Stimulated activated naive CD8-positive, alpha-beta T cell treated with anti-CD3 and anti-CD28 coated beads, Interleukin-15, Interleukin-2, amounts not matched to agents 100 ng/mL and 50 ng/mL, for 24 hours (primary cell): Measurements from ENCODE around the gene USP12.
"Not testable (repeated sequence)": the region's sequence is repeated elsewhere in the genome, so short reads cannot be mapped to it uniquely, and the experiment has no call there.

ENCODE experiments used
- H3K27ac Mint-ChIP-seq: one replicate; pipeline ENCODE4 v1.8.0; 2021; ENCODE audit warnings: mild to moderate bottlenecking, mixed read lengths
- H3K27me3 Mint-ChIP-seq: one replicate; pipeline ENCODE4 v1.8.0; 2021; ENCODE audit warnings: mixed read lengths
- H3K36me3 Mint-ChIP-seq: one replicate; pipeline ENCODE4 v1.8.0; 2021; ENCODE audit warnings: low read depth, mixed read lengths
- H3K4me1 Mint-ChIP-seq: one replicate; pipeline ENCODE4 v1.8.0; 2021; ENCODE audit warnings: low read depth, mixed read lengths
- H3K4me3 Mint-ChIP-seq: one replicate; pipeline ENCODE4 v1.8.0; 2021; ENCODE audit warnings: mild to moderate bottlenecking, mixed read lengths
- H3K9me3 Mint-ChIP-seq: one replicate; pipeline ENCODE4 v1.8.0; 2021; ENCODE audit warnings: mixed read lengths

USP12 gene

GRCh38 chr13:27171244-27171826, at the start of gene USP12:
Gene USP12 (minus strand): TSS chr13:27171811. CDS start chr13:27171639, 172 bp downstream.
- H3K27me3 Mint-ChIP-seq: no peaks in the 10 kb centered on the region
- H3K36me3 Mint-ChIP-seq: peaks cover 4% of the 10 kb centered on the region
- no peaks in the 10 kb centered on the region for H3K9me3 Mint-ChIP-seq
- peak within 1 kb of the TSS; percentile 96 for H3K27ac Mint-ChIP-seq
- H3K4me1 Mint-ChIP-seq: peaks cover 68% of the 10 kb centered on the region
- peak within 1 kb of the TSS; percentile 90 for H3K4me3 Mint-ChIP-seq

- Mint-ChIP-seq H3K4me3 (no peak overlapping the region), H3K4me1 (no peaks in the 10 kb centered on the region), H3K9me3 (no peaks in the 10 kb centered on the region), H3K36me3 (peaks cover 9% of the 10 kb centered on the region), H3K27me3 (no peaks in the 10 kb centered on the region), H3K27ac (no peak overlapping the region)
These were observed 48.0 kb upstream of the USP12 start for GRCh38 chr13:27219611-27220010.

GRCh38 chr13:27218861-27219260, 47.2 kb upstream of the USP12 start:
- H3K36me3 Mint-ChIP-seq, H3K4me3 Mint-ChIP-seq, H3K27me3 Mint-ChIP-seq, H3K4me1 Mint-ChIP-seq, H3K9me3 Mint-ChIP-seq, H3K27ac Mint-ChIP-seq: not testable (repeated sequence)

GRCh38 chr13:27217791-27218190, 46.2 kb upstream of the USP12 start:
- not testable (repeated sequence) for H3K4me1 Mint-ChIP-seq, H3K4me3 Mint-ChIP-seq, H3K9me3 Mint-ChIP-seq, H3K36me3 Mint-ChIP-seq, H3K27me3 Mint-ChIP-seq
- H3K27ac Mint-ChIP-seq: peak overlapping the region; percentile 4

- not testable (repeated sequence) for H3K27ac Mint-ChIP-seq, H3K27me3 Mint-ChIP-seq, H3K4me1 Mint-ChIP-seq, H3K9me3 Mint-ChIP-seq, H3K36me3 Mint-ChIP-seq, H3K4me3 Mint-ChIP-seq
These were observed 41.8 kb upstream of the USP12 start for GRCh38 chr13:27213386-27213785.

- H3K4me1 Mint-ChIP-seq: peaks cover 7% of the 10 kb centered on the region
- H3K4me3 Mint-ChIP-seq: peak overlapping the region; percentile 68
- no peaks in the 10 kb centered on the region for H3K36me3 Mint-ChIP-seq
- no peaks in the 10 kb centered on the region for H3K27me3 Mint-ChIP-seq
- H3K27ac Mint-ChIP-seq: no peak overlapping the region
- H3K9me3 Mint-ChIP-seq: no peaks in the 10 kb centered on the region
These were observed 40.3 kb upstream of the USP12 start for GRCh38 chr13:27211771-27212364.

GRCh38 chr13:27211271-27211670, 39.7 kb upstream of the USP12 start:
- no peaks in the 10 kb centered on the region for H3K36me3 Mint-ChIP-seq
- no peaks in the 10 kb centered on the region for H3K27me3 Mint-ChIP-seq
- H3K4me3 Mint-ChIP-seq: no peak overlapping the region
- H3K27ac Mint-ChIP-seq: no peak overlapping the region
- H3K9me3 Mint-ChIP-seq: no peaks in the 10 kb centered on the region
- peaks cover 7% of the 10 kb centered on the region for H3K4me1 Mint-ChIP-seq

GRCh38 chr13:27208514-27208913, 36.9 kb upstream of the USP12 start:
- peaks cover 7% of the 10 kb centered on the region for H3K4me1 Mint-ChIP-seq
- H3K4me3 Mint-ChIP-seq: no peak overlapping the region
- no peaks in the 10 kb centered on the region for H3K36me3 Mint-ChIP-seq
- H3K9me3 Mint-ChIP-seq: no peaks in the 10 kb centered on the region
- no peak overlapping the region for H3K27ac Mint-ChIP-seq
- H3K27me3 Mint-ChIP-seq: no peaks in the 10 kb centered on the region

GRCh38 chr13:27203854-27204253, 32.2 kb upstream of the USP12 start:
- no peaks in the 10 kb centered on the region for H3K36me3 Mint-ChIP-seq
- no peaks in the 10 kb centered on the region for H3K27me3 Mint-ChIP-seq
- H3K4me3 Mint-ChIP-seq: no peak overlapping the region
- no peak overlapping the region for H3K27ac Mint-ChIP-seq
- H3K9me3 Mint-ChIP-seq: no peaks in the 10 kb centered on the region
- no peaks in the 10 kb centered on the region for H3K4me1 Mint-ChIP-seq

GRCh38 chr13:27203186-27203585, 31.6 kb upstream of the USP12 start:
- H3K36me3 Mint-ChIP-seq: no peaks in the 10 kb centered on the region
- H3K4me3 Mint-ChIP-seq: no peak overlapping the region
- no peak overlapping the region for H3K27ac Mint-ChIP-seq
- no peaks in the 10 kb centered on the region for H3K9me3 Mint-ChIP-seq
- peaks cover under 1% of the 10 kb centered on the region for H3K27me3 Mint-ChIP-seq
- no peaks in the 10 kb centered on the region for H3K4me1 Mint-ChIP-seq

GRCh38 chr13:27201661-27202060, 30.1 kb upstream of the USP12 start:
- H3K36me3 Mint-ChIP-seq: no peaks in the 10 kb centered on the region
- H3K9me3 Mint-ChIP-seq: peaks cover 6% of the 10 kb centered on the region
- no peak overlapping the region for H3K27ac Mint-ChIP-seq
- H3K4me3 Mint-ChIP-seq: no peak overlapping the region
- H3K27me3 Mint-ChIP-seq: peaks cover 8% of the 10 kb centered on the region
- no peaks in the 10 kb centered on the region for H3K4me1 Mint-ChIP-seq

GRCh38 chr13:27200413-27201070, 28.9 kb upstream of the USP12 start:
- no peaks in the 10 kb centered on the region for H3K36me3 Mint-ChIP-seq
- peaks cover 2% of the 10 kb centered on the region for H3K4me1 Mint-ChIP-seq
- H3K9me3 Mint-ChIP-seq: peaks cover 6% of the 10 kb centered on the region
- H3K27me3 Mint-ChIP-seq: peaks cover 8% of the 10 kb centered on the region
- no peak overlapping the region for H3K4me3 Mint-ChIP-seq
- no peak overlapping the region for H3K27ac Mint-ChIP-seq

GRCh38 chr13:27199696-27200095, 28.1 kb upstream of the USP12 start:
- Mint-ChIP-seq H3K9me3 (peaks cover 6% of the 10 kb centered on the region), H3K27me3 (peaks cover 8% of the 10 kb centered on the region), H3K27ac (no peak overlapping the region), H3K4me3 (no peak overlapping the region), H3K36me3 (no peaks in the 10 kb centered on the region), H3K4me1 (peaks cover 9% of the 10 kb centered on the region)

GRCh38 chr13:27199211-27199610, 27.6 kb upstream of the USP12 start:
- Mint-ChIP-seq H3K4me1 (peaks cover 9% of the 10 kb centered on the region), H3K27ac (no peak overlapping the region), H3K4me3 (no peak overlapping the region), H3K9me3 (peaks cover 6% of the 10 kb centered on the region), H3K36me3 (no peaks in the 10 kb centered on the region), H3K27me3 (peaks cover 11% of the 10 kb centered on the region)

GRCh38 chr13:27194895-27195764, 23.5 kb upstream of the USP12 start:
- peaks cover 18% of the 10 kb centered on the region for H3K4me1 Mint-ChIP-seq
- H3K36me3 Mint-ChIP-seq: no peaks in the 10 kb centered on the region
- H3K4me3 Mint-ChIP-seq: no peak overlapping the region
- H3K27ac Mint-ChIP-seq: no peak overlapping the region
- H3K27me3 Mint-ChIP-seq: peaks cover 18% of the 10 kb centered on the region
- H3K9me3 Mint-ChIP-seq: peaks cover 6% of the 10 kb centered on the region
